Measurements from ENCODE around the gene MGAT5. TPM values are rescaled to one million over a fixed set of nuclear protein-coding genes. Genes with fewer than 3 reads are reported as not detected.

The MGAT5 gene
- total and polyA plus RNA-seq, 2 donors from 2014 or later: 14.3 to 40.9 TPM

- TF ChIP-seq CTCF (IDR thresholded peaks at IDR 0.05; ENCODE audit: borderline replicate concordance, extremely low read depth, insufficient read depth): no peak
- no peak overlapping the region for H3K27ac ChIP-seq (ENCODE audit: low read depth in 2 of 2, low read length in 2 of 2)
- H3K9ac ChIP-seq (ENCODE audit: low read length in 3 of 3): no peak overlapping the region
- no peaks in the 10 kb centered on the region for H3K36me3 ChIP-seq (ENCODE audit: control insufficient read depth in 2 of 3, insufficient read depth in 3 of 3, low read length in 3 of 3)
- peaks cover 0 to 10% (median 6%) of the 10 kb centered on the region in 3 donors for H3K4me1 ChIP-seq (ENCODE audit: control insufficient read depth in 2 of 3, insufficient read depth in 2 of 3, low read depth in 1 of 3, low read length in 3 of 3)
- no peak overlapping the region for H3K4me3 ChIP-seq (ENCODE audit: low read length in 3 of 3)
- H3K27me3 ChIP-seq (ENCODE audit: control insufficient read depth, insufficient read depth, low read length): no peaks in the 10 kb centered on the region
- intact Hi-C loops (cut with DNase I): no loop called here
- FAIRE-seq (no peak), DNase-seq (no peak)
- H3K9me3 ChIP-seq (ENCODE audit: control insufficient read depth in 2 of 3, insufficient read depth in 1 of 3, low read length in 3 of 3): peaks cover 0 to 8% (median 0%) of the 10 kb centered on the region in 3 donors
Measured at GRCh38 chr2:134232868-134233727, 20.8 kb upstream of the MGAT5 start.

- Histone ChIP-seq H3K9ac (ENCODE audit: low read length in 3 of 3) (no peak overlapping the region), H3K9me3 (ENCODE audit: control insufficient read depth in 2 of 3, insufficient read depth in 1 of 3, low read length in 3 of 3) (peaks cover 0 to 2% (median 0%) of the 10 kb centered on the region in 3 donors), H3K27ac (ENCODE audit: low read depth in 2 of 2, low read length in 2 of 2) (no peak overlapping the region), H3K27me3 (ENCODE audit: control insufficient read depth, insufficient read depth, low read length) (no peaks in the 10 kb centered on the region), H3K4me1 (ENCODE audit: control insufficient read depth in 2 of 3, insufficient read depth in 2 of 3, low read depth in 1 of 3, low read length in 3 of 3) (peaks cover 0 to 9% (median 6%) of the 10 kb centered on the region in 3 donors), H3K4me3 (ENCODE audit: low read length in 3 of 3) (no peak overlapping the region), H3K36me3 (ENCODE audit: control insufficient read depth in 2 of 3, insufficient read depth in 3 of 3, low read length in 3 of 3) (no peaks in the 10 kb centered on the region)
- intact Hi-C loops (cut with DNase I): no loop called here
- TF ChIP-seq CTCF (IDR thresholded peaks at IDR 0.05; ENCODE audit: borderline replicate concordance, extremely low read depth, insufficient read depth): no peak
- FAIRE-seq: no peak
- DNase-seq: no peak
Measured at GRCh38 chr2:134233728-134234136, 20.1 kb upstream of the MGAT5 start.

GRCh38 chr2:134234535-134234934, 19.3 kb upstream of the MGAT5 start:
- Histone ChIP-seq H3K36me3 (ENCODE audit: control insufficient read depth in 2 of 3, insufficient read depth in 3 of 3, low read length in 3 of 3) (no peaks in the 10 kb centered on the region), H3K9ac (ENCODE audit: low read length in 3 of 3) (no peak overlapping the region), H3K9me3 (ENCODE audit: control insufficient read depth in 2 of 3, insufficient read depth in 1 of 3, low read length in 3 of 3) (no peaks in the 10 kb centered on the region), H3K27ac (ENCODE audit: low read depth in 2 of 2, low read length in 2 of 2) (no peak overlapping the region), H3K27me3 (ENCODE audit: control insufficient read depth, insufficient read depth, low read length) (no peaks in the 10 kb centered on the region), H3K4me3 (ENCODE audit: low read length in 3 of 3) (no peak overlapping the region), H3K4me1 (ENCODE audit: control insufficient read depth in 2 of 3, insufficient read depth in 2 of 3, low read depth in 1 of 3, low read length in 3 of 3) (peaks cover 0 to 6% (median 6%) of the 10 kb centered on the region in 3 donors)
- DNase-seq (no peak), FAIRE-seq (no peak)
- intact Hi-C loops (cut with DNase I): no loop called here
- no peak for TF ChIP-seq CTCF (IDR thresholded peaks at IDR 0.05; ENCODE audit: borderline replicate concordance, extremely low read depth, insufficient read depth)
